IMR-90 (cell line): ENCODE results near the gene PCDHB6. TPM values are rescaled to one million over a fixed set of nuclear protein-coding genes. Genes with fewer than 3 reads are reported as not detected.
"Not testable (repeated sequence)": the region's sequence is repeated elsewhere in the genome, so short reads cannot be mapped to it uniquely, and the experiment has no call there.

ENCODE experiments used
- ATAC-seq: fragments of 200-7000 bp; cut with Tn5 transposase; 2 replicates; pipeline ENCODE4 v1.9.1; 2020; ENCODE audit warnings: low read depth, mild to moderate bottlenecking, moderate library complexity
- BruUV-seq: library from RNA; stranded (reverse); fragments of 400-500 nt; replicated peaks from 2 replicates; lab custom pipeline; 2021; lab: Mats Ljungman, UMichigan
- CTCF ChIA-PET: fragments of 300-600 bp; formaldehyde crosslinking; extraction: SDS; loops from one replicate; lab custom pipeline; 2021; ENCODE audit warnings: antibody characterized with exemption; lab: Yijun Ruan, JAX
- POLR2A ChIA-PET: fragments of 300-600 bp; sonication (Branson Sonifier 250); formaldehyde crosslinking; loops from one replicate; lab custom pipeline; 2022; ENCODE audit warnings: antibody characterized with exemption; ENCODE audit not compliant: unreplicated experiment; lab: Charles Lee
- DNase-seq: peaks from one replicate; pipeline ENCODE4 v3.0.0; 2013
- H2AFZ ChIP-seq: replicated peaks from 2 replicates; pipeline ENCODE3; 2013; ENCODE audit warnings: low read length, mild to moderate bottlenecking; ENCODE audit not compliant: poor library complexity
- H2AK5ac ChIP-seq: 2 replicates; pipeline ENCODE4 v1.6.1; 2013; ENCODE audit warnings: low read depth, low read length, inconsistent platforms
- H2AK9ac ChIP-seq: replicated peaks from 2 replicates; pipeline ENCODE3; 2013; ENCODE audit warnings: mild to moderate bottlenecking, low read depth, low read length, moderate library complexity; ENCODE audit not compliant: poor library complexity
- H2BK120ac ChIP-seq: 2 replicates; pipeline ENCODE4 v1.6.1; 2013; ENCODE audit warnings: low read depth, low read length, inconsistent platforms
- H2BK15ac ChIP-seq: 3 replicates; pipeline ENCODE4 v1.6.1; 2013; ENCODE audit warnings: low read depth, low read length, inconsistent platforms
- H2BK20ac ChIP-seq: 2 replicates; pipeline ENCODE4 v1.6.1; 2013; ENCODE audit warnings: low read depth, mild to moderate bottlenecking, inconsistent platforms, low read length, moderate library complexity
- H2BK5ac ChIP-seq: 2 replicates; pipeline ENCODE4 v1.6.1; 2013; ENCODE audit warnings: mild to moderate bottlenecking, low read depth, low read length, inconsistent platforms; ENCODE audit not compliant: poor library complexity, severe bottlenecking
- H3K14ac ChIP-seq: replicated peaks from 2 replicates; pipeline ENCODE4 v1.6.1; 2013; ENCODE audit warnings: low read depth, low read length, inconsistent platforms
- H3K18ac ChIP-seq: 2 replicates; pipeline ENCODE4 v1.6.1; 2013; ENCODE audit warnings: low read depth, low read length, control low read depth
- H3K23ac ChIP-seq: 2 replicates; pipeline ENCODE4 v1.6.1; 2013; ENCODE audit warnings: low read depth, low read length, inconsistent platforms
- H3K27ac ChIP-seq: 2 replicates; pipeline ENCODE4 v1.5.1; 2013; ENCODE audit warnings: mild to moderate bottlenecking, control low read depth, low read length; ENCODE audit not compliant: insufficient read depth
- H3K27me3 ChIP-seq: 2 replicates; pipeline ENCODE4 v1.6.1; 2013; ENCODE audit warnings: low read length; ENCODE audit not compliant: control insufficient read depth, insufficient read depth
- H3K36me3 ChIP-seq: 2 replicates; pipeline ENCODE4 v1.6.1; 2013; ENCODE audit warnings: low read length, mixed read lengths; ENCODE audit not compliant: control insufficient read depth, insufficient read depth
- H3K4ac ChIP-seq: 2 replicates; pipeline ENCODE4 v1.6.1; 2013; ENCODE audit warnings: low read depth, low read length, inconsistent platforms
- H3K4me1 ChIP-seq: 2 replicates; pipeline ENCODE4 v1.6.1; 2013; ENCODE audit warnings: low read length, mixed read lengths; ENCODE audit not compliant: control insufficient read depth, insufficient read depth
- H3K4me2 ChIP-seq: 2 replicates; pipeline ENCODE4 v1.6.1; 2013; ENCODE audit warnings: low read depth, mild to moderate bottlenecking, control low read depth, low read length, moderate library complexity
- H3K4me3 ChIP-seq: 2 replicates; pipeline ENCODE4 v1.5.1; 2013; ENCODE audit warnings: low read depth, mild to moderate bottlenecking, control low read depth, low read length, moderate library complexity; ENCODE audit not compliant: insufficient read depth
- H3K56ac ChIP-seq: 2 replicates; pipeline ENCODE4 v1.6.1; 2013; ENCODE audit warnings: low read length, inconsistent platforms; ENCODE audit not compliant: insufficient read depth; ENCODE audit errors: extremely low read depth
- H3K79me1 ChIP-seq, 2 experiments: 2 replicates each; pipeline ENCODE4 v1.6.1; 2013; ENCODE audit warnings: low read length in 2 of 2, inconsistent platforms in 1 of 2, low read depth in 1 of 2
- H3K9ac ChIP-seq: 2 replicates; pipeline ENCODE4 v1.6.1; 2013; ENCODE audit warnings: low read depth, low read length, control low read depth
- H3K9me1 ChIP-seq: 2 replicates; pipeline ENCODE4 v1.6.1; 2013; ENCODE audit warnings: low read length, inconsistent platforms; ENCODE audit not compliant: insufficient read depth
- H3K9me3 ChIP-seq: 2 replicates; pipeline ENCODE4 v1.6.1; 2013; ENCODE audit warnings: low read length; ENCODE audit not compliant: control insufficient read depth, insufficient read depth
- H4K20me1 ChIP-seq: 2 replicates; pipeline ENCODE4 v1.6.1; 2013; ENCODE audit warnings: low read length, inconsistent platforms; ENCODE audit not compliant: insufficient read depth
- H4K5ac ChIP-seq: 2 replicates; pipeline ENCODE4 v1.6.1; 2013; ENCODE audit warnings: mild to moderate bottlenecking, low read depth, low read length, control low read depth
- H4K8ac ChIP-seq, 2 experiments: 2 replicates each; pipeline ENCODE4 v1.6.1; 2013; ENCODE audit warnings: low read depth in 2 of 2, low read length in 2 of 2, control low read depth in 1 of 2, inconsistent platforms in 1 of 2
- H4K91ac ChIP-seq: 2 replicates; pipeline ENCODE4 v1.6.1; 2013; ENCODE audit warnings: low read depth, low read length, inconsistent platforms; ENCODE audit not compliant: insufficient read depth
- WGBS, 2 experiments: methylation state at CpG; one replicate each; pipeline versions ENCODE4 v1.1.5 to v1.1.7; 2013; ENCODE audit warnings: missing lambda C conversion rate in 2 of 2; ENCODE audit not compliant: insufficient read length in 1 of 2; ENCODE audit errors: extremely low coverage in 2 of 2; 5-methylcytosine and 5-hydroxymethylcytosine counted together
- dilution Hi-C: fragments of 300-500 bp; cut with HindIII; formaldehyde crosslinking; loops from one replicate; pipeline ENCODE4 v1.14.3; 2018; ENCODE audit warnings: low sequenced_read_pairs; ENCODE audit not compliant: unreplicated experiment
- in situ Hi-C: fragments of 300-500 bp; cut with MboI; formaldehyde crosslinking; loops from 3 replicates; pipeline ENCODE4 v1.14.3; 2019; ENCODE audit warnings: low sequenced_read_pairs, inconsistent platforms, mixed read lengths
- intact Hi-C: fragments of 100-400 bp; cut with micrococcal nuclease; formaldehyde crosslinking; loops from 2 replicates; pipeline ENCODE4 v1.10.0; 2022
- polyA plus RNA-seq, 3 experiments: library from polyadenylated mRNA; depleted of rRNA; stranded (reverse); fragments of >200 nt; gene quantifications; 2 replicates each; pipeline ENCODE4 v1.2.3, GENCODE V29; 2012; ENCODE audit warnings: low replicate concordance in 1 of 3
- total RNA-seq: library from RNA; depleted of rRNA; stranded (reverse); fragments of >200 nt; gene quantifications from 2 replicates; pipeline ENCODE4 v1.2.3, GENCODE V29; 2012

The PCDHB6 gene
- total and polyA plus RNA-seq, 2 of the 4 experiments (the other 2 are of a cell fraction) = under 0.01 to 0.07 TPM

GRCh38 chr5:141184117-141184855 lies 34.4 kb downstream of the PCDHB6 start:
- H2BK20ac ChIP-seq, intact Hi-C loops, H2AFZ ChIP-seq, H2BK120ac ChIP-seq, H3K9ac ChIP-seq, H3K4me1 ChIP-seq, H4K91ac ChIP-seq, H4K20me1 ChIP-seq, H3K4ac ChIP-seq, H2AK5ac ChIP-seq, POLR2A ChIA-PET, DNase-seq, H3K18ac ChIP-seq, H3K4me2 ChIP-seq, H3K14ac ChIP-seq, H3K79me1 ChIP-seq, H4K8ac ChIP-seq, H3K27ac ChIP-seq, H3K9me1 ChIP-seq, H3K27me3 ChIP-seq, H2BK15ac ChIP-seq, ATAC-seq, H2BK5ac ChIP-seq, H3K23ac ChIP-seq, H2AK9ac ChIP-seq, BruUV-seq, H3K4me3 ChIP-seq, in situ Hi-C loops, H3K56ac ChIP-seq, dilution Hi-C loops, H3K36me3 ChIP-seq, CTCF ChIA-PET, H4K5ac ChIP-seq: not testable (repeated sequence)
- 60% methylated on average over 1 of the region's 69 CpGs; no CpG with 5 or more reads in 1 of the 2 experiments for WGBS, 2 experiments
- peaks cover 25% of the 10 kb centered on the region; the same call in 1 of the 2 replicates for H3K9me3 ChIP-seq
